IgD-negative memory B cell (primary cell): ENCODE data around the gene NUDT14. TPM values are rescaled to one million over a fixed set of nuclear protein-coding genes. Genes with fewer than 3 reads are reported as not detected.
A peak's percentile ranks its signal among the peaks of the same experiment; 100 is the strongest.

ENCODE experiments used
- H3K27ac Mint-ChIP-seq, 3 donors: one replicate each; pipeline ENCODE4 v1.8.0; 2020 to 2022; ENCODE audit warnings: mild to moderate bottlenecking in 3 of 3, mixed read lengths in 3 of 3, moderate library complexity in 1 of 3
- H3K27me3 Mint-ChIP-seq: one replicate; pipeline ENCODE4 v1.8.0; 2021; ENCODE audit warnings: mixed read lengths
- H3K36me3 Mint-ChIP-seq: one replicate; pipeline ENCODE4 v1.8.0; 2020; ENCODE audit warnings: mild to moderate bottlenecking, mixed read lengths
- H3K4me1 Mint-ChIP-seq, 3 donors: one replicate each; pipeline ENCODE4 v1.8.0; 2020 to 2022; ENCODE audit warnings: mixed read lengths in 3 of 3, mild to moderate bottlenecking in 1 of 3
- H3K4me3 Mint-ChIP-seq, 4 donors: one replicate each; pipeline ENCODE4 v1.8.0; 2020 to 2022; ENCODE audit warnings: mild to moderate bottlenecking in 4 of 4, mixed read lengths in 4 of 4, moderate library complexity in 3 of 4
- H3K9me3 Mint-ChIP-seq, 3 donors: one replicate each; pipeline ENCODE4 v1.8.0; 2020 to 2021; ENCODE audit warnings: mixed read lengths in 3 of 3, mild to moderate bottlenecking in 1 of 3
- polyA plus RNA-seq: library from polyadenylated mRNA; unstranded; fragments of 300-500 nt; fragmentation: Illumina TruSeq; gene quantifications from one replicate; pipeline ENCODE4 v1.2.3, GENCODE V29; 2021

The NUDT14 gene
- polyA plus RNA-seq, 1 donor from 2014 or later, result 12.7 TPM

DNA sequence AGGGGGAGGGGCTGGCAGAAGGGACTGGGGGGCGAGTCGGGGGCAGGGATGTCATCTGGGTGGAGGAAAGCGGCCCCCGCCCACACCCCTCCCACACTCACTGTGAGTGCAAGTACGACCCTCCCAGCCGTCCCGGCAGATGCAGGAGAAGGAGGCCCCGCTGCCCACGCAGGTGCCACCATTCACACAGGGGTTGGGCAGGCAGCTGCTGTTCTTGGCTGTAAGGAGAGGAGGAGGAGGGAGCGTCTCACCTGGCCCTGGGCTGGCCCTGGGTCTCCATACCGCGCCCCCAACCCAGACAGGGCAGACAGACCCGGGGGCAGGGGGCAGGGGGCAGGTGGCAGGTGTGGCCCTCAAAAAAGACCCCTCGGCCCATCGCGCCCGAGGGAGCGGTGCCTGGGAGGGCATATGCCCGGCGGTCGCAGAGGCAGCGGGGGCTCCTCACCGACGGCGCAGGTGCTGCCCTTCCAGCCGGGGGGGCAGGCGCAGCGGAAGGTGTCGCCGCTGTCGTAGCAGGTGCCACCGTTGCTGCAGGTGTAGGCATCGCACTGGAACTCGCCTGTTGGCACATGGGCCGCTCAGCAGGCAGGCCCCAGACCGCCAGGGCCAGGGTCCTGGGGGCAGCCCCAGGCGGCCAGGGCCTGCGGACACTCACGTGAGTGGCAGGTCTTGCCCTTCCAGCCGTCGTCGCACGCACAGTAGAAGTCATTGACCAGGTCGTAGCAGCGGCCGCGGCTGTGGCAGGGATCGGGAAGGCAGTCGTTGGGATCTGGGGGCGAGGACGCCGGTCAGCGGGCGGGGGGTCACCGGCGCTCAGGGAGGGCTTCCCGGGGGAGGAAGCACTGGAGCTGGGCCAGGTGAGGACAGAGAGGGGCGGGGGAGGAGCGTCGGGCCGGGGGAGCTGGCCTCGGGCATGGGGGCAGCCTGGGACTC is 33.2 kb downstream of the NUDT14 start:
- no peak overlapping the region for H3K4me3 Mint-ChIP-seq
- H3K27ac Mint-ChIP-seq, result no peak overlapping the region
- no peaks in the 10 kb centered on the region for H3K9me3 Mint-ChIP-seq
- peaks cover 0 to 1% (median 0%) of the 10 kb centered on the region in 3 donors for H3K4me1 Mint-ChIP-seq
- H3K27me3 Mint-ChIP-seq, result peaks cover 2% of the 10 kb centered on the region
- H3K36me3 Mint-ChIP-seq, result no peaks in the 10 kb centered on the region

DNA sequence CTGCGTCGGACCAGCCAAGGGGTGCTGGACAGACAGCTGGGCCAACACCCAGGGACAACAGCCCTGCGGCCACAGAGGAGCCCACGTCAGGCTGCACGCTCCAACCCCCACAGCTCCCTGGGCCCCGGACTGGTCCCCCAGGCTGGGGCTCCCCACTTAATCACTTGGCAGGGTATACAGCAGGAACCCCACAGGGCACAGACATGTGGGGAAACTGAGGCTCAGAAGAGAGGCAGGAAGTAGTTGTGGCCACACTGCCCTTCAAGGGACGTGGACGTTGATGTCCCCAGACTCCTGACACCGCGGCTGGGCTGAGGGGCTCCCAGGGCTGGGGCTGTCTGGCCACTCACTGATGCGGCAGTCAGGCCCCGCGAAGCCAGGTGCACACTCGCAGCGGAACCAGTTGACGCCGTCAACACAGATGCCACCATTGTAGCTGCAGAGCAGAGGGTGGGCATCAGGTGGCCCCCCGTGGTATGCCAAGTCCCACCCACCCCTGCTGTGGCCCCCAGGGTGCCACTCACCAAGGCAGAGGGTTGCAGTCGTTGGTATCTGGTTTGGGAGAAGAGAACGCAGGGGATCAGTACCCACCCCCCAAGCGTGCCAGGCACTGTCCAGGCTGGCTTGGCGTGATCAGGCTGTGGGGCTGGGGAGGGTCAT is 34.0 kb downstream of the NUDT14 start:
- H3K4me1 Mint-ChIP-seq, result peaks cover 0 to 1% (median 0%) of the 10 kb centered on the region in 3 donors
- H3K27ac Mint-ChIP-seq, result peak overlapping the region in 1 of 3 donors; percentile 39
- H3K36me3 Mint-ChIP-seq, result no peaks in the 10 kb centered on the region
- peaks cover 0 to 1% (median 0%) of the 10 kb centered on the region in 3 donors for H3K9me3 Mint-ChIP-seq
- no peak overlapping the region for H3K4me3 Mint-ChIP-seq
- H3K27me3 Mint-ChIP-seq, result peaks cover 1% of the 10 kb centered on the region

DNA sequence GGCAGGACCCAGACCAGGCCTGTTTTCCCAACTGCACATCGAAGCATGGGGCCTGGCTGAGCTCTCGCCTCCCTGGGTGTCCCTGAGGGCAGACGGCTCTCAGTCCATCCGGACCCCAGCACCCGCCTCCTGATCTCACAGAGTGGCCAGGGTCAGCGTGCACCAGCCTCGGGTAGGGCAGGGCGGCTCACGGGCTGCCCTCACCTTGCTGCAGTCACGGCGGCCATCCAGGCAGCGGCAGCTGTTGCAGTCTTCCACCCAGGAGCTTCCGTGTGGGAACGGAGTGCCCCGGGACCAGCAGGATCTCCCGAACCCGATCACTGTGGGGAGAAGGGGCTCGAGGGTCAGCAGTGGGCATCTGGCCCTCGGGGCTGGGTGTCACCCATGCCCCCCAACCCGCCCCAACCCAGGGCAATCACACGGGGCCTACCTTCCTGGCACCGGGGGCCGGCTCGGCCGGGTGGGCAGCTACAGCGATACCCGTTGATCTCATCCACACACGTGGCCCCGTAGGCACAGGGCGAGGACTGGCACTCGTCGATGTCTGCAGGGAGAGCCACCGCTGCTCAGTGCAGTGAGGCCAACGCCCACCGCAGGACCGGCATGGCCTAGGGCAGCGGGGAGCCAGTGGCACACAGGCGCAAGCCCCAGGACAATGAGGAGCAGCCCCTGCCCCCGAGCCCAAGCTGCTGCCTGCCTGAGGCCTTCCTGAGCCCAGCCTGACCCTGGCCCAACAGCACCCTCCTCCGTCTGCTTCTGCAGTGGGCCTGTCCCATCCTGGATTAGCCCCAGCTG is 34.7 kb downstream of the NUDT14 start:
- Mint-ChIP-seq H3K9me3 (peaks cover 0 to 1% (median 0%) of the 10 kb centered on the region in 3 donors), H3K27ac (peak overlapping the region in 1 of 3 donors; percentile 39), H3K4me3 (no peak overlapping the region)

DNA sequence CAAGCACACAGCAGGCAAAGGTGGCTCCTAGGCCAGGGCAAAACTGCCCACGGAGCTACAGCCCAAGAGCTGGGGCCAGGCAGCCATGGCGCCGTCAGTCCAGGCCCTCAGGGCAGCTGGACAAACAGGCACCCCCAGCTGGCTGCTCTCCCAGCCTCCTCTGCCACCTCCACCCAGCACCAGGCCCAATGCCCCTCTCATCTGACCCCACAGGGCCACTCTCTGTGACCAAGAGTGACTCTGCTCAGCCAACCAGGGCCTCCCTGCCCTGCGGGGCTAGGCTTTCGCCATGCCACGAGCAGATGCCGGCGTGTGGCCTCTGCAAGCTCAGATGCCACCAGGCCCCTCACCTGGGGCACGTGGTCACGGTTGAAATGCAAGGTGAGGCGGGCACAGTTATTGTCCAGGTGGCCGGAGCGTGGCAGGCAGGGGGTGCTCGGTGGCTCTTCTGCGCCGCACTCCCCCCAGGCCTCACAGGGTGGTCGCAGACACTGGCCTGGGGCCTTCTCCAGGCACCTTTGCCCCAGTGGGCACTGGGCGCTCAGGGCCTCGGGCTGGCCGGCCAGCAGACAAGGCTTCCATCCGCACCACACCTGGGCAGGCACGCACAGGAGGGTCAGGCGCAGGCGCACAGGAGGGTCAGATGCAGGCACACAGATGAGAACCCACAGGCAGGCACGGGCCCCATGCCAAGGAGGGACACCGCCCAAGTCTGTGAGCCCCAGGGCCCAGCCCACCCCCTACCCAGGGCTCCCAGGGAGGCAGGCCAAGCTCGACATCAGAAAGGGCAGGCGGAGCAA is 35.5 kb downstream of the NUDT14 start:
- Mint-ChIP-seq H3K9me3 (peaks cover 0 to 1% (median 0%) of the 10 kb centered on the region in 3 donors), H3K4me3 (no peak overlapping the region), H3K27ac (no peak overlapping the region), H3K27me3 (no peaks in the 10 kb centered on the region), H3K4me1 (peaks cover 0 to 1% (median 0%) of the 10 kb centered on the region in 3 donors), H3K36me3 (no peaks in the 10 kb centered on the region)

More for the DNA sequence above, 34.7 kb downstream of the NUDT14 start:
- Mint-ChIP-seq H3K4me1 (peaks cover 0 to 1% (median 0%) of the 10 kb centered on the region in 3 donors), H3K36me3 (no peaks in the 10 kb centered on the region), H3K27me3 (no peaks in the 10 kb centered on the region)

DNA sequence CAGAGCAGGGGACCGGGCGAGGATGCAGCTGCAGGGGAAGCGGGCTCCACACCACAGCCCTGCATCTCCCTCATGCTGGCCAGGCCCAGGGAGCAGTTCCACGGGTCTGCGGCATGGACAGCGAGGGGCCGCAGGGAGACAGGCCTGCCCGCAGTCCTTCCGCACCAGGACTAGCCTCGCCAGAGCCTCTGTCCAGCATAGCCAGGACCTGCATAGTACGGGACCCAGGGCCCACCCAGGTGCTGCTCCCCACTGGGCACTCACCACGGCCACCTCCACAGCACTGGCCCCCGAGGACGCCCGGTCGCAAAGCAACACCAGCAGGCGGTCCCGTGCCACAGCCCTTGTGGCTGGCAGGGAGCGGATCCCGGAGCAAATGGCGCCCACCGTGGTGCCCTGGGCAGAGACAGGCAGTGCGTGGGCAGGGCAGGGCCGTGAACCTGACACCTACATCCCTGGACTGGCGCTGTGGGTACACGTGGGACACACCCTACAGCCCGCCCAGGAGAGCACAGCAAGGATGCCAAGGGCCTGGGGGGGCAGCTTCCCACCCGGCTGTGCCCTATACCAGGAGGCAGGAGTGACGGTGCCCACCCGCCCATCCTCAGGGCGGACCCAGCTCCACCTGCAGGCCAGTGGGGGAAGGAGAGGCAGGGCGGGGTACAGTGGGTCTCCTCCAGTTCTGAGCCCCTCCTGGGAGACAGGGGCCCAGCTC is 36.3 kb downstream of the NUDT14 start:
- Mint-ChIP-seq H3K4me1 (peaks cover 0 to 1% (median 0%) of the 10 kb centered on the region in 3 donors), H3K27me3 (no peaks in the 10 kb centered on the region), H3K27ac (no peak overlapping the region), H3K9me3 (peaks cover 0 to 1% (median 0%) of the 10 kb centered on the region in 3 donors), H3K36me3 (no peaks in the 10 kb centered on the region), H3K4me3 (no peak overlapping the region)

DNA sequence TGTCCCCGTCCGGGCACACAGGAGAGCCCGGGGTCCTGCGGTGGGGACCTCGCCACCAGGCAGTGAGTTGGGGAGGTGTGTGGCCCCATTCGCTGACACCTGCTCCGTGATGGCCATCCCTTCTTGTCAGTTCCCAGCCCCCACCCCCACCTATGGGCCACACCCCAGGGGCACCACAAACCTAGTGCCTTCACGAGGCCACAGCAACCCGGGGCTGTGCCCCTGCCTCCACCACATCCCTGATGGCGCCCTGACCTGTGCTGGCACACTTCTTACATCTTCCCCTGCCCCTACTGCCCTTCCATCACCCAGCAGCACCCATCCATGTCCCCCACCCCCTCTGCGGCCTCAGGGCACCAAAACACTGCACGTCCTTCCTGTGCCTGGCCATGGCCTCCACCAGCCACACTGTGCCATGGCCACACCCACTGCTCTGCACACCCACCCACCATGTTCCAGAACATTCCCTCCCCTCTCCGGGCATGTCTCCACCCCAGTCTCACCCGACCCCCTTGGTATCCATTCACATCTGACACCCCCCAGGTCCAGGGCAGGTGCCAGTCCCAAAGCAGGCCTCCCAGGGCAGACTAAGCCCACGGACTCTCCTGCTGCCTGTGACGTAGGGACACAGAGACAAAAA is 37.0 kb downstream of the NUDT14 start:
- H3K27me3 Mint-ChIP-seq, result no peaks in the 10 kb centered on the region
- no peak overlapping the region for H3K27ac Mint-ChIP-seq
- peaks cover 0 to 1% (median 0%) of the 10 kb centered on the region in 3 donors for H3K4me1 Mint-ChIP-seq
- H3K4me3 Mint-ChIP-seq, result no peak overlapping the region
- no peaks in the 10 kb centered on the region for H3K36me3 Mint-ChIP-seq
- H3K9me3 Mint-ChIP-seq, result peaks cover 0 to 1% (median 0%) of the 10 kb centered on the region in 3 donors

DNA sequence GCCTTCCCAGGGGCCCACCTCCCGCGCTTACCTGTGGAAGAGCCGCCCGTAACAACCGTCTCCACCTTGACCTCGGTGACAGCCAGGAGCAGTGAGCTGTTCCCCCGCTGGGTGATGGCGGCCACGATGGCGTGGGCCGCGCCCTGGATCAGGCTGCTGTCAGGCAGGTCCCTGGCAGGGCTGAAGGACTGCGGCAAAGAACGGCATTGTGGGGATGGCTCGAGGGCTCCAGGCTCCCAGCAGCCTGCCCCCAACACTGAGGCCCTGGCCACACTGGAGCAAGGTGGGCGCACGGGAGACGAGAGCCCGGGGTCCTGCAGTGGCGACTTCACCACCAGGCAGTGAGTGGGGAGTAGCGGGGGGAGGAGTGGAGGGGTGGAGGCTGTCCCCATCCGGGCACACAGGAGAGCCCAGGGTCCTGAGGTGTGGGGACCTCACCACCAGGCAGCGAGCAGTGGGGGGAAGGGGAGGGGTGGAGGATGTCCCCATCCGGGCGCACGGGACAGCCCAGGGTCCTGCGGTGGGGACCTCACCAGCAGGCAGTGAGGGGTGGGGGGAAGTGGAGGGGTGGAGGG is 37.6 kb downstream of the NUDT14 start:
- H3K4me3 Mint-ChIP-seq, result no peak overlapping the region
- H3K36me3 Mint-ChIP-seq, result no peaks in the 10 kb centered on the region
- H3K27ac Mint-ChIP-seq, result no peak overlapping the region
- H3K4me1 Mint-ChIP-seq, result peaks cover 0 to 1% (median 0%) of the 10 kb centered on the region in 3 donors
- H3K27me3 Mint-ChIP-seq, result no peaks in the 10 kb centered on the region
- peaks cover 0 to 1% (median 0%) of the 10 kb centered on the region in 3 donors for H3K9me3 Mint-ChIP-seq

DNA sequence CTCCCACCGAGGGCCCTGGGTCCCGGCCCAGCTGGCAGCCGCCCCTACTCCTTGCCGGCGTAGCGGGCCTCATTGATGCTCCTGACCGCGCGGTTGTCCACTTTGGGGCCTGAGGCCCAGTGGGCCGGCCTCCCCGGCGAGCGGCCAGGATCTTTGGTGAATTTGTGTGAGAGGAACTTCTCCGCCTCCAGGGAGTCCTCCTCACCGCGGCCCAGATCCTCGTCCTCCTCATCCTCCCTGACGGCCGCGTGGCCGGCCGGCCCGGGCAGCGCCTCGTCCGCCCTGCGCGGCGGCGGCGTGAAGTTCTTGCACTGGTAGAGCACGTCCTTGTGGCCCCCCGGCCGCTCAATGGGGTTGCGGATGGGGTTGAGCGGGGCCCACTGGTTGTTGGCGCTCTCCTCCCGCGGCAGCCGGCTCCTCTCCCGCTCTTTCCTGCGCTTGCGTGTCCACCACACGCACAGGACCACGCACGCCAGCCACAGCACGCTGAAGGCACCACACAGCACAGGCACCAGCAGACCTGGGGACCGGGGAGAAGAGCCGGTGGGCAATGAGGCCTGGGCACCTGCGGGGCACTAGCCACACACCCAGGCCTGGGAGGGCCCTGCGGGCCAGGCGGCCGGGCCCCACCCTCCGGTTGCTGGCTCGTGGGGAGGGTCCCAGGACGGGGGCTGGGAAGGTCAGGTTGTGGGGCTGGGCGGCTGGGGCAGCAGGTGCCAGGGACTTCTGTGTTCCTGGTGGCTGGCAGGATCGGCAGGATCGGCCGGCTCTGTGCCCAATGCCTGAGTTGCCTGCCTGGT is 38.3 kb downstream of the NUDT14 start:
- Mint-ChIP-seq H3K27ac (no peak overlapping the region), H3K4me3 (no peak overlapping the region), H3K9me3 (peaks cover 0 to 1% (median 0%) of the 10 kb centered on the region in 3 donors), H3K4me1 (peaks cover 0 to 1% (median 0%) of the 10 kb centered on the region in 3 donors), H3K27me3 (no peaks in the 10 kb centered on the region), H3K36me3 (no peaks in the 10 kb centered on the region)

DNA sequence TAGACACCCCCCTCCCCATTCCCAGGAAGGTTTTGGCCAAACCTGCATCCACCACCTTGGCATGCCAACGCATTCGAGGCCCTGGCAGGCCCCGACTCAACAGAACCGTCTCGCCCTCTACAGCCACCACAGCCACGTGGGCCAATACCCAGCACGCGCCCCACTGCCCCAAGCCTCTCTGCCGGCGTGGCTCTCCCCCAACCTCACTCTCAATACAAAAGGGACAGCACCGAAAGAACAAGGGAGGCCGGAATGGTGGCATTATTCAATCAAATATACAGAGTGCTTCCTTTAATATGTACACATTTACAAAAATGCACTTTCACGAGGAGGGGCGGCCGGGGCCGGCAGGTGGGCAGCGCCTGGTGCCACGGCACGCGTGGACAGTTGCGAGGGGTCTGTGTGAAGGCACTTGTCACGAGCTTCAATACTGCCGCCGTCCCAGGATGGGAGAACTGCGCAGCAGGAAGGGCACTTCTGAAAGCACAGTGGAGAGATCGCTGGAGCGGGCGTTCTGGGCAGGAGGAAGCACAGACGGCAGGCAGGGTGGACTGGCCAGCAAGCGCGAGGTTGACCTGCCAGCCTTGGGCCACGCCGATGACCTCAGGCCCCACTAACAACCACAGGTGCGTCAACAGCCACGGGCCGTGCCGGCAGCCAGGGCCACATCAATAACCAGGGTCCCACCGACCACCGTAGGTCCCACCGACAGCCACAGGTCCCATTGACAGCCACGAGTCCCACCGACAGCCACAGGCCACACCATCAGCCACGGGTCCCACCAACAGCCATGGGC is 39.4 kb downstream of the NUDT14 start:
- Mint-ChIP-seq H3K27me3 (no peaks in the 10 kb centered on the region), H3K27ac (peak overlapping the region in 1 of 3 donors; percentile 59), H3K4me1 (peaks cover 0 to 2% (median 0%) of the 10 kb centered on the region in 3 donors), H3K36me3 (no peaks in the 10 kb centered on the region), H3K4me3 (no peak overlapping the region), H3K9me3 (peaks cover 0 to 1% (median 0%) of the 10 kb centered on the region in 3 donors)

DNA sequence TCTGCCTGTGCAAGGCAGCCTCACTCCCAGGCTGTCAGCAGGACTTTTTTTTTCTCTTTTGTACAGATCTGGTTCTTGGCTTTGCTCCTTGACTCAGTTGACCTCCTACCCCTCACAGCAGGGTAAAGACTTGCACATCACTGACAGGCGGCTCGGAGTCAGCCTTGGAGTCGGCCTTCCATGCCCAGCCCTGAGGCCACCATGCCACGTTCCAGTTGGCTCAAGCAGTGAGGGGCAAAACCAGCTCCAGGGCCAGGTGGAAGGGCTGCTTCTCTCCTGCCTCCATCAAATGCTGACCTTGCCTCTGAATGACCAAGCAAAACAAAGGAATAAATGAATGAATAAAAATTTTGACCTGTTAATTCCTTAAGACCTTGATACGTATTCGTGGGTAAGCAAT is 40.1 kb downstream of the NUDT14 start:
- H3K4me3 Mint-ChIP-seq, result no peak overlapping the region
- H3K9me3 Mint-ChIP-seq, result peaks cover 0 to 1% (median 0%) of the 10 kb centered on the region in 3 donors
- no peaks in the 10 kb centered on the region for H3K27me3 Mint-ChIP-seq
- H3K27ac Mint-ChIP-seq, result no peak overlapping the region
- no peaks in the 10 kb centered on the region for H3K36me3 Mint-ChIP-seq
- peaks cover 0 to 2% (median 0%) of the 10 kb centered on the region in 3 donors for H3K4me1 Mint-ChIP-seq

DNA sequence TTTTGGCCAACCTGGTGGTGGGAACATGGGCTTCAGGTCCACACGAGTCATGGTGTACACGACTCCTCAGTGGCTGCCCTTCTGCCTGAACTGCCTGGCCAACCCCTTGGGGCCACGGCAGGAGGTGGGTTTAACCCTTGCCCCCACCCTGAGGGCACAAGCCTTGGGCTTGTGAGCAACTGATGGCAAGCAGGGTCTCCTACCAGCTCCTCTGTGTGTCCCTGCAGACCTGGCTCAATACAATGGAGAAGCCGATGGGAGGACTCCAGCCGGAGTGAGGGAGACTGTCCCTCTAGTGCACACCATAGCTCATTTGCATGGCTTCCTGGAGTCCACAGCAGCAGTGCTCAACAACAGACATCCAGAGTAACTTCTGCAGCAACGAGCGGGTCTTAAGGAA is 40.5 kb downstream of the NUDT14 start:
- H3K27me3 Mint-ChIP-seq, result no peaks in the 10 kb centered on the region
- H3K4me1 Mint-ChIP-seq, result peaks cover 0 to 2% (median 0%) of the 10 kb centered on the region in 3 donors
- H3K4me3 Mint-ChIP-seq, result no peak overlapping the region
- no peaks in the 10 kb centered on the region for H3K36me3 Mint-ChIP-seq
- no peak overlapping the region for H3K27ac Mint-ChIP-seq
- H3K9me3 Mint-ChIP-seq, result peaks cover 0 to 1% (median 0%) of the 10 kb centered on the region in 3 donors

DNA sequence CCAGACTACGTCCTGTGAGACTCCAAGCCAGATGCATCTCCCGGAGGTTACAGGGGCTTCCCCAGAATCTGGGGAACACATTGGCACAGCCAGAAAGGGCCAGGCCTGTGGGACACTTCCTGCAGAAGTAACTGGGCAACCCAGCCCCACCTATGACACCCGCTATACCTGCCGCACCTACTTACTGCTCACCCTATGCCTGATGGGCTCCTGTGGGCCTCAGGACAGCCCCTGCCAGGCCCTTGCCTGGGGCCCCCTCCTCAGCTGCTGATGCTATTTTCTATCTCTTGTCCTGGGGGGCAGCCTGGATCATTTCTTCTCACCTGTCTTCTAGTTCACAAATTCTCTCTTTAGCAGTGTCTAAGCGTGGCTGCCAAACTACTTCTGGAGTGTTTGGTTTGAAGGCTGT is 41.3 kb downstream of the NUDT14 start:
- no peak overlapping the region for H3K27ac Mint-ChIP-seq
- no peak overlapping the region for H3K4me3 Mint-ChIP-seq
- H3K27me3 Mint-ChIP-seq, result no peaks in the 10 kb centered on the region
- H3K4me1 Mint-ChIP-seq, result peaks cover 0 to 2% (median 0%) of the 10 kb centered on the region in 3 donors
- H3K36me3 Mint-ChIP-seq, result no peaks in the 10 kb centered on the region
- H3K9me3 Mint-ChIP-seq, result peaks cover 0 to 1% (median 0%) of the 10 kb centered on the region in 3 donors
